Mesenteric fat pad (tissue), 1 donor: Measurements from ENCODE around the gene SLC4A4. TPM values are rescaled to one million over a fixed set of nuclear protein-coding genes. Genes with fewer than 3 reads are reported as not detected.

Experiments
- DNase-seq: peaks from one replicate; pipeline ENCODE4 v3.0.0-alpha.2; 2020; ENCODE audit warnings: low spot score
- long read RNA-seq: library from polyadenylated mRNA; unstranded; transcript quantifications from one replicate; pipeline ENCODE4 v2.0.0, GENCODE V29; 2020
- total RNA-seq: library from RNA; stranded (reverse); fragmentation: NEBNext Ultra II Directional; extraction: Animal tissue kit (Norgen Biotek cat#: 25700); gene quantifications from one replicate; pipeline ENCODE4 v1.2.1, GENCODE V29; 2021
- donor health status: DM: yes; HTN: yes; CAD: no.

The SLC4A4 gene
- 5.5 TPM for total RNA-seq
- long read RNA-seq, partial matches to known transcripts = 0 of 4 reads
- long read RNA-seq, other reads (novel, unspliced or antisense) = 4 of 4 reads

- no peak for DNase-seq
These were observed at the start of gene SLC4A4 for GRCh38 chr4:71338846-71339593. SLC4A4 (plus strand) TSS chr4:71339020.

- DNase-seq = no peak
These were observed 48.7 kb upstream of the SLC4A4 start for GRCh38 chr4:71290074-71290473.

- no peak for DNase-seq
These were observed 48.3 kb upstream of the SLC4A4 start for GRCh38 chr4:71290476-71290875.

- no peak for DNase-seq
These were observed 46.6 kb upstream of the SLC4A4 start for GRCh38 chr4:71292228-71292627.

- no peak for DNase-seq
These were observed 45.1 kb upstream of the SLC4A4 start for GRCh38 chr4:71293705-71294104.

GRCh38 chr4:71294301-71294700 lies 44.5 kb upstream of the SLC4A4 start:
- no peak for DNase-seq

- no peak for DNase-seq
These were observed 41.9 kb upstream of the SLC4A4 start for GRCh38 chr4:71296945-71297344.

- DNase-seq = no peak
These were observed 38.5 kb upstream of the SLC4A4 start for GRCh38 chr4:71300362-71300761.

GRCh38 chr4:71300964-71301363 lies 37.9 kb upstream of the SLC4A4 start:
- no peak for DNase-seq

- no peak for DNase-seq
These were observed 35.5 kb upstream of the SLC4A4 start for GRCh38 chr4:71303287-71303686.

GRCh38 chr4:71303850-71304249 lies 35.0 kb upstream of the SLC4A4 start:
- no peak for DNase-seq

GRCh38 chr4:71304289-71304850 lies 34.5 kb upstream of the SLC4A4 start:
- no peak for DNase-seq

GRCh38 chr4:71307729-71308128 lies 31.1 kb upstream of the SLC4A4 start:
- no peak for DNase-seq

- DNase-seq = no peak
These were observed 16.4 kb upstream of the SLC4A4 start for GRCh38 chr4:71322425-71322824.

- DNase-seq = no peak
These were observed 5.5 kb upstream of the SLC4A4 start for GRCh38 chr4:71333368-71333767.

- no peak for DNase-seq
These were observed 4.9 kb upstream of the SLC4A4 start for GRCh38 chr4:71333960-71334359.

- no peak for DNase-seq
These were observed 4.3 kb upstream of the SLC4A4 start for GRCh38 chr4:71334465-71334882.

GRCh38 chr4:71343670-71344466 lies 5.0 kb downstream of the SLC4A4 start:
- no peak for DNase-seq

- no peak for DNase-seq
These were observed 7.9 kb downstream of the SLC4A4 start for GRCh38 chr4:71346710-71347109.

GRCh38 chr4:71348586-71348985 lies 9.8 kb downstream of the SLC4A4 start:
- DNase-seq = no peak

- no peak for DNase-seq
These were observed 16.2 kb downstream of the SLC4A4 start for GRCh38 chr4:71355045-71355444.

GRCh38 chr4:71355971-71356370 lies 17.2 kb downstream of the SLC4A4 start:
- DNase-seq = no peak
